Brain microvascular endothelial cell (primary cell): ENCODE measurements around the gene SLC9C2.

ENCODE experiments used
- DNase-seq: peaks from one replicate; pipeline ENCODE4 v3.0.0-alpha.2; 2020
- H3K27ac ChIP-seq: fragments of 250-450 bp; sonication (Bioruptor Pico); 2 replicates; pipeline ENCODE4 v1.5.1; 2020; ENCODE audit warnings: mild to moderate bottlenecking, moderate library complexity
- H3K27me3 ChIP-seq: fragments of 250-450 bp; sonication (Bioruptor Pico); replicated peaks from 2 replicates; pipeline ENCODE4 v1.5.1; 2020; ENCODE audit warnings: mild to moderate bottlenecking
- H3K36me3 ChIP-seq: fragments of 250-450 bp; sonication (Bioruptor Pico); replicated peaks from 2 replicates; pipeline ENCODE4 v1.5.1; 2020; ENCODE audit warnings: mild to moderate bottlenecking
- H3K4me3 ChIP-seq: 2 replicates; pipeline ENCODE4 v1.5.1; 2011; ENCODE audit warnings: low read depth, mild to moderate bottlenecking, control low read depth, low read length, moderate library complexity
- in situ Hi-C: cut with HindIII; loops from 2 replicates; pipeline ENCODE4 v1.10.0; 2017; ENCODE audit warnings: low sequenced_read_pairs, low pct_ligation_motif_present
- TF ChIP-seq, protein P1 (sequence below): IDR thresholded peaks from 2 replicates; pipeline ENCODE4 v1.5.1; 2011; ENCODE audit warnings: low read depth, mild to moderate bottlenecking, moderate library complexity, low read length, control low read depth, inconsistent platforms; ENCODE audit errors: missing control alignments

SLC9C2 gene

DNA sequence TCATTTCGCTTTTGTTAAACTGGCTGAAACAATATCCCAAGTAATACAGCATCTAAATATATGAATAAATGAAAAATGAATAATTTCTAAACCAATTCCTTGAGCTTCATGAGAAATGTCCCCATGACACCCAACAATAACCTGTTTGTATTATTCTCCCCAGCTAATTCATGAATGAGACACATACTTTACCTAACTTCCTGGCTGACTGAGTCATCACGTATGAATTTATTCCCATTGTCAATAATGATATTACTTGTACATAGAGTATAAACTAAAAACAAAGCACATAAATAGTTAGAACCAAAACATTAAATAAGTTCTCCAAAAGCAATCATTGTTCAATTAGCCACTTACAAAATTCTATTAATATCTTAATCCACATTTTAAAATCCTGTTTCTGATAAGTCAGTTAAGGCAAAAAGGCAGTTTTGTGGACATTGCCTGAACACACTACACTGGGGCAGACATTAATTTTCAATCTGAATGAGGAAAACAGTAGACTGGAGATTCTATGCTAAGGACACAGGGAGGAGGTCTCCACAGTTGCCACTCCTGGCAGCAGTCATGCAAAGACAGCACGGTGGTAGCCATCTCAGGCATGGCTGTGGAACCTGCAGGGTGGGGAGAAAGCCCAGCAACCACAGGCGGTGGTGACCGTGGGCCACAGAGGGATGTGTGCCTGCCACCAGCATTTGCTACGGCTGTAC lies 48.2 kb downstream of the SLC9C2 start:
- H3K4me3 ChIP-seq, result no peak overlapping the region
- H3K27ac ChIP-seq, result no peak overlapping the region
- no peaks in the 10 kb centered on the region for H3K27me3 ChIP-seq
- DNase-seq, result no peak
- no peaks in the 10 kb centered on the region for H3K36me3 ChIP-seq
- TF ChIP-seq, protein P1, sequence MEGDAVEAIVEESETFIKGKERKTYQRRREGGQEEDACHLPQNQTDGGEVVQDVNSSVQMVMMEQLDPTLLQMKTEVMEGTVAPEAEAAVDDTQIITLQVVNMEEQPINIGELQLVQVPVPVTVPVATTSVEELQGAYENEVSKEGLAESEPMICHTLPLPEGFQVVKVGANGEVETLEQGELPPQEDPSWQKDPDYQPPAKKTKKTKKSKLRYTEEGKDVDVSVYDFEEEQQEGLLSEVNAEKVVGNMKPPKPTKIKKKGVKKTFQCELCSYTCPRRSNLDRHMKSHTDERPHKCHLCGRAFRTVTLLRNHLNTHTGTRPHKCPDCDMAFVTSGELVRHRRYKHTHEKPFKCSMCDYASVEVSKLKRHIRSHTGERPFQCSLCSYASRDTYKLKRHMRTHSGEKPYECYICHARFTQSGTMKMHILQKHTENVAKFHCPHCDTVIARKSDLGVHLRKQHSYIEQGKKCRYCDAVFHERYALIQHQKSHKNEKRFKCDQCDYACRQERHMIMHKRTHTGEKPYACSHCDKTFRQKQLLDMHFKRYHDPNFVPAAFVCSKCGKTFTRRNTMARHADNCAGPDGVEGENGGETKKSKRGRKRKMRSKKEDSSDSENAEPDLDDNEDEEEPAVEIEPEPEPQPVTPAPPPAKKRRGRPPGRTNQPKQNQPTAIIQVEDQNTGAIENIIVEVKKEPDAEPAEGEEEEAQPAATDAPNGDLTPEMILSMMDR, result no peak
- in situ Hi-C loops, result no loop called here

DNA sequence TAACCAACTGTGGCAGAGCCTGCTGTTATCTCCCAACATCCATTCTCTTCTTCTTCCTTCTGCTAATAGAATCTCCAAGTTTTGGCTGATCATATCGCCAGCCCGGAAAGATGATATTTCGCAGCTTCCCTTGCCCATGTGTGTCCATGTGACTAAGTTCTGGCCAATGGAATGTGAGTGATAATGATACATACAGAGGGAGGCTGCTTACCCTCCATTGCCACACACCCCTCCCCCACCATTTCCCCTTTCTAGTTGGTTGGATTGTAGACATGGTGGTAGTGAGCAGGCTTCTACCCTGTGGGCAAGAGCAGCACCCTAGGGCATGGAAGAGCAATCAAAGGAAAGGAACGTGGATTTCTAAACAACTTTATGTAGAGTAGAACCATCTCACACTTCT lies 48.8 kb downstream of the SLC9C2 start:
- Histone ChIP-seq H3K36me3 (no peaks in the 10 kb centered on the region), H3K27me3 (no peaks in the 10 kb centered on the region), H3K27ac (no peak overlapping the region), H3K4me3 (no peak overlapping the region)
- no peak for DNase-seq
- TF ChIP-seq, protein P1, result no peak
- in situ Hi-C loops, result no loop called here

DNA sequence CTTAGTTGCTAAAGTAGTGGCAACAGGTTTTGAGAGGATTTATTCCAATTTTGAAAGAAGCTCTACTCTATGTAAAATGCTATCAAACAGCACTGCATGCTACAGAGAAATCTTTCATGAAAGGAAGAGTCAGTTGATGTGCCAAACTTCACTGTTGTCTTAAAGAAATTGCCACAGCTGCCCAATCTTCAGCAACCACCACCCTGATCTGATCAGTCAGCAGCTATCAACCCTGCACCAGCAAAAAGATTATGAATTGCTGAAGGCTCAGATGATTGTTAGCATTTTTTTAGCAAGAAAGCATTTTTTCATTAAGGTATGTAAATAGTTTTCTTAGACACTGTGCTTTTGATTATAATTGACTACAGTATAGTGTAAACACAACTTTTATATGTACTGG lies 49.6 kb downstream of the SLC9C2 start:
- Histone ChIP-seq H3K27me3 (peaks cover 4% of the 10 kb centered on the region), H3K36me3 (no peaks in the 10 kb centered on the region), H3K4me3 (no peak overlapping the region), H3K27ac (no peak overlapping the region)
- in situ Hi-C loops, result no loop called here
- TF ChIP-seq, protein P1, result no peak
- DNase-seq, result no peak

DNA sequence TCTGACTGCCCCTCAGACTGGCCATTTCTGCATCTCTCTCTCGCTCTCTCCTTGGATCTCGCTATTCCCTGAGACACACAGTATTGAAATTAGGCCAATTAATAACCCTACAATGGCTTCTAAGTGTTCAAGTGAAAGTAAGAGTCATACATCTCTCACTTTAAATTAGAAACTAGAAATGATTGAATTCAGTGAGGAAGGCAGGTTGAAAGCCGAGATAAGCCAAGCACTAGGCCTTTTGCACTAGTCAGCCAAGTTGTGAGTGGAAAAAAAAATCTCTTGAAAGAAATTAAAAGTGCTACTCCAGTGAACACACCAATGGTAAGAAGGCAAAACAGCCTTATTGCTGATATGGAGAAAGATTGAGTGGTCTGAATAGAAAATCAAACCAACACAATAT lies 51.2 kb downstream of the SLC9C2 start:
- in situ Hi-C loops, result no loop called here
- H3K36me3 ChIP-seq, result no peaks in the 10 kb centered on the region
- H3K27ac ChIP-seq, result no peak overlapping the region
- DNase-seq, result no peak
- TF ChIP-seq, protein P1, result no peak
- peaks cover 4% of the 10 kb centered on the region for H3K27me3 ChIP-seq
- H3K4me3 ChIP-seq, result no peak overlapping the region

DNA sequence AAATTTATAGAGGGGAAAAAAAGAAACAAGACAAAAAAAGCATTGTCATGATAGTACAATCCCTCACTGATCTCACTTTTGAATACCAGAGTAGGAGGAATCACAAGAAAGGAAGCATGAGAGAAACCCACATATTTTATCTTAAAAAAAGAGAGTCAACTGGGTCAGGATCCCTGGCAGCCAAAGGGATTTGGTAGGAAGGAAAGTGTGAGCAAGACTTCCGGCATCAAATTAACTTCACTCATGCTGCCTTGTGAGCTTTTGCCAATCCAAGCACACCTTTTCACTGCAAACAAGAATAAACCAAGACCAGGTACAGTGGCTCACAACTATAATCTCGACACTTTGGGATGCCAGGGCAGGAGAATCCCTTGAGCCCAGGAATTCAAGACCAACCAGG lies 53.1 kb downstream of the SLC9C2 start:
- Histone ChIP-seq H3K27ac (no peak overlapping the region), H3K27me3 (peaks cover 4% of the 10 kb centered on the region), H3K36me3 (no peaks in the 10 kb centered on the region), H3K4me3 (no peak overlapping the region)
- no peak for DNase-seq
- in situ Hi-C loops, result no loop called here
- TF ChIP-seq, protein P1, result no peak

DNA sequence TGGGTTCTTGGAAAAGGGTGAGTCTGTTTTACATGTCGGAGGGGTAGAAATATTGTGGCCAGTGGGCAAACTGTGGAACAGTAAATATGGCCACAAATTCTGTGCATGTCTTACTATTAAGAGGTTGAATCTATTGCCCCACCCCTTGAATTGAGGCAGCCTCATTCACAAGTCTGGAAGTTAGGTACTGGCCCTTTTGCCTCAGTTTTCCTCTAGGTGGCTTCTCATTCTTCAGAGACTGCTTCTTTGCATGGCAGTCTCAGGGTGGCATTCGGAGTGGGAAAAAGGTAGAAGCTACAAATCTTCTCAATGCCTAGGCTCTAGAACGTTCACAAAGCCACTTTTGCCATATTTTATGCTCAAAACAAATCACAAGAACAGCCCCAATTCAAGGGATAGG lies 57.2 kb downstream of the SLC9C2 start:
- no peak for DNase-seq
- in situ Hi-C loops, result no loop called here
- no peak overlapping the region for H3K4me3 ChIP-seq

More for the DNA sequence above, 57.2 kb downstream of the SLC9C2 start:
- TF ChIP-seq, protein P1, result no peak
- Histone ChIP-seq H3K36me3 (no peaks in the 10 kb centered on the region), H3K27me3 (peaks cover 4% of the 10 kb centered on the region), H3K27ac (no peak overlapping the region)
